ENCODE results near the gene PADI1. TPM values are rescaled to one million over a fixed set of nuclear protein-coding genes. Genes with fewer than 3 reads are reported as not detected.

PADI1 gene
- total and polyA plus RNA-seq, 4 donors, result 4.9 TPM; not detected in 3

DNA sequence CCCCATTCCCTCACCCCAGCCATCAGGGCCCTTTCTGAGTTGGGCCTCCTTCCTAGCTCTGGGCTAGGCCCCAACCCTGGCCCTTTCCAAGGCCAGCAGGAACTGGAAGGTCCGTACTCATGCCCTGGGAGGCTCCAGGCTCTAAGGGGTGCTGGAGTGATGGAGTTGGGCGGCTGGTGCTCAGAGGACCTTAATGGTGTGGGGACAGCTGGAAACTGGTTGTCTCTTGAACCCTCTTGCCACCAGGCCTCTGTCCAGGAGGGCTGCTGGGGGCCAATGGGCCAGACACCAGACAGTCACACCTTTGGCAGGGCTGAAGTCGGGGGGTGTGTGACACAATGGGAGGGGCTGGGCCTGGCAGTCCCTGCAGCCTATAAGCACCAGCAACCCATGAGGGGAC is 9.2 kb upstream of the PADI1 start:
- 92% methylated on average over 3 of the region's 3 CpGs for WGBS
- Histone ChIP-seq H3K4me1 (ENCODE audit: control insufficient read depth in 4 of 4, insufficient read depth in 4 of 4, low read length in 3 of 4) (no peaks in the 10 kb centered on the region), H3K36me3 (ENCODE audit: control insufficient read depth in 4 of 4, insufficient read depth in 3 of 4, low read depth in 1 of 4, low read length in 3 of 4) (no peaks in the 10 kb centered on the region), H3K27ac (ENCODE audit: low read depth in 1 of 2, low read length in 2 of 2) (no peak overlapping the region), H3K27me3 (ENCODE audit: control insufficient read depth in 4 of 4, insufficient read depth in 4 of 4, low read length in 3 of 4) (no peaks in the 10 kb centered on the region), H3K9ac (ENCODE audit: low read depth in 1 of 2, low read length in 2 of 2) (no peak overlapping the region), H3K4me3 (ENCODE audit: low read depth in 1 of 3, low read length in 3 of 3) (no peak overlapping the region), H3K9me3 (ENCODE audit: control insufficient read depth in 4 of 4, low read length in 3 of 4) (no peaks in the 10 kb centered on the region)
- no peak for DNase-seq (ENCODE audit: low spot score)
- TF ChIP-seq, protein P1, sequence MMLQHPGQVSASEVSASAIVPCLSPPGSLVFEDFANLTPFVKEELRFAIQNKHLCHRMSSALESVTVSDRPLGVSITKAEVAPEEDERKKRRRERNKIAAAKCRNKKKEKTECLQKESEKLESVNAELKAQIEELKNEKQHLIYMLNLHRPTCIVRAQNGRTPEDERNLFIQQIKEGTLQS (IDR thresholded peaks at IDR 0.05), result no peak
- TF ChIP-seq CTCF (IDR thresholded peaks at IDR 0.05; ENCODE audit: low read depth, low read length, missing input control) (no peak), RAD21 (IDR thresholded peaks at IDR 0.05) (no peak), ZBTB33 (IDR thresholded peaks at IDR 0.05) (no peak), MAX (IDR thresholded peaks at IDR 0.05) (no peak), GABPA (IDR thresholded peaks at IDR 0.05 in 1 of 2, conservative IDR thresholded peaks at IDR 0.05 in 1 of 2) (no peak)

- Histone ChIP-seq H3K9ac (ENCODE audit: low read depth in 1 of 2, low read length in 2 of 2) (no peak overlapping the region), H3K36me3 (ENCODE audit: control insufficient read depth in 4 of 4, insufficient read depth in 3 of 4, low read depth in 1 of 4, low read length in 3 of 4) (no peaks in the 10 kb centered on the region), H3K27me3 (ENCODE audit: control insufficient read depth in 4 of 4, insufficient read depth in 4 of 4, low read length in 3 of 4) (no peaks in the 10 kb centered on the region), H3K4me1 (ENCODE audit: control insufficient read depth in 4 of 4, insufficient read depth in 4 of 4, low read length in 3 of 4) (no peaks in the 10 kb centered on the region), H3K27ac (ENCODE audit: low read depth in 1 of 2, low read length in 2 of 2) (no peak overlapping the region), H3K9me3 (ENCODE audit: control insufficient read depth in 4 of 4, low read length in 3 of 4) (no peaks in the 10 kb centered on the region), H3K4me3 (ENCODE audit: low read depth in 1 of 3, low read length in 3 of 3) (no peak overlapping the region)
- WGBS, result 86% methylated on average over 13 of the region's 13 CpGs
- TF ChIP-seq RAD21 (IDR thresholded peaks at IDR 0.05), result no peak
- no peak for TF ChIP-seq YY1 (IDR thresholded peaks at IDR 0.05)
- TF ChIP-seq FOXA2 (IDR thresholded peaks at IDR 0.05), result no peak
- no peak for TF ChIP-seq FOXA1 (IDR thresholded peaks at IDR 0.05)
- TF ChIP-seq EGR1 (IDR thresholded peaks at IDR 0.05; ENCODE audit: low read depth in 2 of 2), result no peak
- TF ChIP-seq NR2F2 (IDR thresholded peaks at IDR 0.05), result no peak
- TF ChIP-seq RXRA (IDR thresholded peaks at IDR 0.05), result no peak
- TF ChIP-seq MAX (IDR thresholded peaks at IDR 0.05), result no peak
- no peak for TF ChIP-seq CTCF (IDR thresholded peaks at IDR 0.05; ENCODE audit: low read depth, low read length, missing input control)
- TF ChIP-seq, protein P1 (IDR thresholded peaks at IDR 0.05), result no peak
- no peak for TF ChIP-seq JUND (IDR thresholded peaks at IDR 0.05)
- no peak for TF ChIP-seq HNF4G (IDR thresholded peaks at IDR 0.05)
- no peak for TF ChIP-seq ZBTB33 (IDR thresholded peaks at IDR 0.05)
- TF ChIP-seq HNF4A (conservative IDR thresholded peaks at IDR 0.05), result no peak
- no peak for TF ChIP-seq GABPA (IDR thresholded peaks at IDR 0.05 in 1 of 2, conservative IDR thresholded peaks at IDR 0.05 in 1 of 2)
- TF ChIP-seq, protein P2, sequence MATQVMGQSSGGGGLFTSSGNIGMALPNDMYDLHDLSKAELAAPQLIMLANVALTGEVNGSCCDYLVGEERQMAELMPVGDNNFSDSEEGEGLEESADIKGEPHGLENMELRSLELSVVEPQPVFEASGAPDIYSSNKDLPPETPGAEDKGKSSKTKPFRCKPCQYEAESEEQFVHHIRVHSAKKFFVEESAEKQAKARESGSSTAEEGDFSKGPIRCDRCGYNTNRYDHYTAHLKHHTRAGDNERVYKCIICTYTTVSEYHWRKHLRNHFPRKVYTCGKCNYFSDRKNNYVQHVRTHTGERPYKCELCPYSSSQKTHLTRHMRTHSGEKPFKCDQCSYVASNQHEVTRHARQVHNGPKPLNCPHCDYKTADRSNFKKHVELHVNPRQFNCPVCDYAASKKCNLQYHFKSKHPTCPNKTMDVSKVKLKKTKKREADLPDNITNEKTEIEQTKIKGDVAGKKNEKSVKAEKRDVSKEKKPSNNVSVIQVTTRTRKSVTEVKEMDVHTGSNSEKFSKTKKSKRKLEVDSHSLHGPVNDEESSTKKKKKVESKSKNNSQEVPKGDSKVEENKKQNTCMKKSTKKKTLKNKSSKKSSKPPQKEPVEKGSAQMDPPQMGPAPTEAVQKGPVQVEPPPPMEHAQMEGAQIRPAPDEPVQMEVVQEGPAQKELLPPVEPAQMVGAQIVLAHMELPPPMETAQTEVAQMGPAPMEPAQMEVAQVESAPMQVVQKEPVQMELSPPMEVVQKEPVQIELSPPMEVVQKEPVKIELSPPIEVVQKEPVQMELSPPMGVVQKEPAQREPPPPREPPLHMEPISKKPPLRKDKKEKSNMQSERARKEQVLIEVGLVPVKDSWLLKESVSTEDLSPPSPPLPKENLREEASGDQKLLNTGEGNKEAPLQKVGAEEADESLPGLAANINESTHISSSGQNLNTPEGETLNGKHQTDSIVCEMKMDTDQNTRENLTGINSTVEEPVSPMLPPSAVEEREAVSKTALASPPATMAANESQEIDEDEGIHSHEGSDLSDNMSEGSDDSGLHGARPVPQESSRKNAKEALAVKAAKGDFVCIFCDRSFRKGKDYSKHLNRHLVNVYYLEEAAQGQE (IDR thresholded peaks at IDR 0.05), result no peak
- TF ChIP-seq TAF1 (conservative IDR thresholded peaks at IDR 0.05), result no peak
- TF ChIP-seq SP1 (IDR thresholded peaks at IDR 0.05), result no peak
- no peak for DNase-seq (ENCODE audit: low spot score)
These were observed 8.3 kb upstream of the PADI1 start for GRCh38 chr1:17196496-17197185.

Measured in liver (tissue), 9 donors.